Subcutaneous adipose tissue (tissue), 4 donors: ENCODE results near the gene GPR78. TPM values are rescaled to one million over a fixed set of nuclear protein-coding genes. Genes with fewer than 3 reads are reported as not detected.

Experiments
- CTCF ChIP-seq: fragments of 450-650 bp; IDR thresholded peaks from one replicate; pipeline ENCODE4 v1.5.1; 2016; ENCODE audit warnings: low read depth, mild to moderate bottlenecking, control low read depth, antibody characterized with exemption, moderate library complexity
- total RNA-seq, 4 donors: library from RNA; depleted of rRNA; stranded (reverse); fragments of >200 nt; gene quantifications; one replicate each; pipeline ENCODE4 v1.1.0, GENCODE V29; 2016

GPR78 gene
- total RNA-seq, 4 donors from 2014 or later: not detected

DNA sequence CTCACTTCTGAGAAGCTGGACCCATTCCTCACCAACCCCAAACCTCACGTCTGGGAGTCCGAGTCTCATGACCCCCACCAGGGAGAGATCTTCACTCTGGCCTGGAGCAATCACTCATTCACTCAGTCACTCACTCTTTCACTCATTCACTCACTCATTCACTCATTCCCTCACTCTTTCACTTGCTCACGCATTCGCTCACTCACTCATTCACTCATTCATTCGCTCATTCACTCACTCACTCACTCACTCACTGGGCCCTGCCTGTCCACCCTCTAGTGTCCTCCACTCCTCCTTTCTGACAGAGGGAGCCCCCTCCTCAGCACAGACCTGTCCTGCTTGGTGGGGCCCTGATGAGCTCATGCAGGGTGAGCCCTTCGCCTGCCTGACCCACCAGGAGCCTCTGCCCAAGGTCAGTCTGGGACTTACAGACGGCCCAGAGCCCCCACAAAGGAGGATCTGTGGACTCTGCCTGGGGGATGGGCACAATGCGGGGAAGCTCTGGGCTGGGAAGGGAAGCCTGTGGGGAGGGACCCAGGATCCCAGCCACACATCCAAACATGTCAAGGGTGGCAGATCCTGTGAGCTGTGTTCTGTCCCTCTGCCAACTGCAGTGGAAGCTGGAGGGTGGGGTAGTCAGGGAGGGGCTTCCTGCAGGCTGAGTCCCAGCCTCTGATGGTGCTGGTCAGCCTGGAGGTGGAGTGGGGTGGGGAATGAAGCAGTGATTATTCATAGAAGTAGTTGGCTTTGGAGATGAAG lies 30.8 kb downstream of the GPR78 start:
- TF ChIP-seq CTCF: no peak

GRCh38 chr4:8612646-8613045 lies 32.5 kb downstream of the GPR78 start:
- TF ChIP-seq CTCF: no peak

GRCh38 chr4:8613421-8614364 lies 33.5 kb downstream of the GPR78 start:
- TF ChIP-seq CTCF: no peak

DNA sequence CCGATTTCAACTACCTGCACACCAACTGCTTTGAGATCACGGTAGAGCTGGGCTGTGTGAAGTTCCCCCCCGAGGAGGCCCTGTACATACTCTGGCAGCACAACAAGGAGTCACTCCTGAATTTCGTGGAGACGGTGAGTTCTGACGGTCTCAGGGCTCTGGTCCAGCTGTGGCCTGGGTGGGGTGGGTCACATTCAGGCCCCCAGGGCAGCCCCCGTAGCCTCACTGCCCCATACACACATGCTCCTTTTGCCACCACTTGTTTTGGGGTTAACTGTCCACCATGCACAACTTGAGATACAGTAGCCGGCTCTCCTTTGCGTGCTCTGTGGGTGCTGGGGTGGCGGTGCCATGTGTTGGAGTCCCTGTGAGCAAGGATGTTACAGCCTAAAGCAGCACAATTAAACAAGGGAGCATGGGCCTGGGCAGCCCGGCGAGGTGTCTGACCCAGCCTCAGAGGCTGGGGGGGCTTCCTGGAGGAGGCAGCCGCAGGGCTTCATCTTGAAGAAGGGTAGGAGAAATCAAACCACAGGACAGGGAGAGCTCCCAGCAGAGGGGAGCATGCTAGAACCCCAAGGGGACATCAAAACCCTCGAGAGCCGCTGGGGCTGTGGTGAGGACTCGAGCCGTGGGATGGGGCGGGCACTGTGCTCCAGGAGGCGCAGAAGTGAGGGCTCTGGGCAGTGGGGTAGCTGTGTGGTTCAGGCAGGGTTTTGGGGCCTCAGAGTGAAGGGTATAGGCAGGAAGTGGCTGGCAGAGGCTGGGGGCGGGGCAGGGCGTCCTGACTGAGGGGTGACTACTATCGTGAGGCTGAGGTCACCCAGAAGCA lies 34.4 kb downstream of the GPR78 start:
- TF ChIP-seq CTCF: no peak

DNA sequence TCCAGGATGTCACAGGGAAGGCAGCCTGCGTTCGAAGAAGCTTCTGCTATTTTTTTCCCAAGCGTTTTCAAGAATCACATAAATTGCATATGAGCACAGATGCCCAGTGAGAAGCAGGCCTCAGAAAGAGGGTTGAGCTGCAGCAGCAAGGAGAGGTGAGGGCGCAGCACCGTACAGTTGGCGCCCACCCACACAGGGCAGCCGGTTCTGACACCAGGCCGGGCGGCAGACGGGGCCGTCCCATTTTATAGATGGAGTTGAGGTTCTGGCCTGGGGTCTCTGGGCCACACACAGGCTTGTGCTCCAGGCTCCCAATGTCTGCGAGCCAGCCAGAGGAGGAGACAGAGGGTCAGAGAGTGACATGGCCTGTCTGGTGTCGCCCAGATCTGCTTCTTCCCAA lies 35.2 kb downstream of the GPR78 start:
- TF ChIP-seq CTCF: no peak

DNA sequence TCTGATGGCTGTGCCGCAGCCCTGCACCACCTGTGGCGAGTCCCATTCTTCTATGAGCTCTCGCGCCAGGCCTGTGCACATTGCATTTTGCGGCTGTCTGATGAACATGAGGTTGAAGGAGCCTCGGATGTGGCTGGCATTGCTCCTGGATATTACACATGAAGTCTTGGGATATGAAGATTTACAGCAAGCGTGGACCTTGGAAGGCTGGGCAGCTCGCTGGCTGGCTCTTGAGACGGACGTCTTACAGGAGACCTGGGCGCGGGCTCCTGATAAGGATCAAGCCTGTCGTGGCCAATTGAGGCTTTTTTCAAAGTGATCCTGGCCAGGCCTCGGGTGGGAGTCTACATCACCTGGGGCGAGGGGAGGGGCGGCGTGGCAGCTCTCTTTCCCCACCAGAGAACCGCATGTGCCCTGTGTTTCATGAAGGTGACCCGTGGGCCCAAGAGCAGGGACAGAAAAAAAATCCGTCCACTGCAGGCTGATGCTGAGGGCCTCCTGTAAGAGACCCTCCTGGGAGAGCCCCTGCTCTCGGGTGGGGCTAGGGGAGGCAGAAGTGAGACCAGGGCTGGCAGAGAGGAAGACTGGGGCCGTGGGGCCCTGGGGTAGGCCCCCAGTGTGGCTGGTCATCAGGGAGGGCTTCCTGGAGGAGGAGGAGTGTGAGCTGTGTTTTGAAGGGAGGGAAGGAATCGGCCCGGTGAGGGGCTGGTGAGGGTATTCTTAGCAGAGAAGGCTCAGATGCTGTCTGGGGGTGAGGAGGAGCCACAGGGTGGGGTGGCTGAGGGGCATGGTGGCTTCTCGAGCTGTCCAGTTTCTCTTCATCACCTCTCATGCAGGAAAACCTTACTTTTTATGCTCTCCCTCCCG lies 36.0 kb downstream of the GPR78 start:
- TF ChIP-seq CTCF: no peak
